H1 (cell line): ENCODE results near the gene LEPR. TPM values are rescaled to one million over a fixed set of nuclear protein-coding genes. Genes with fewer than 3 reads are reported as not detected.
A peak's percentile ranks its signal among the peaks of the same experiment; 100 is the strongest.

ENCODE experiments used
- CTCF ChIA-PET: fragments of 300-600 bp; sonication (Branson Sonifier 250); formaldehyde crosslinking; loops from one replicate; lab custom pipeline; 2021; ENCODE audit not compliant: partially characterized antibody; lab: Charles Lee
- POLR2A ChIA-PET: fragments of 300-600 bp; sonication (Branson Sonifier 250); formaldehyde crosslinking; loops from one replicate; lab custom pipeline; 2021; ENCODE audit warnings: inconsistent platforms; ENCODE audit not compliant: partially characterized antibody; lab: Charles Lee
- DNase-seq, 2 experiments: peaks; one replicate each; pipeline versions ENCODE4 v3.0.0 to v3.0.0-alpha.2; 2010 to 2022; ENCODE audit warnings: low spot score in 2 of 2, low read depth in 1 of 2, mixed read lengths in 1 of 2
- FAIRE-seq: peaks from 2 replicates; lab custom pipeline; 2011; peaks lifted over from hg19 to GRCh38; lab: Jason Lieb, UNC
- H2AFZ ChIP-seq: 2 replicates; pipeline ENCODE4 v1.8.1; 2012; ENCODE audit warnings: low read length, inconsistent platforms
- H2AK5ac ChIP-seq: 2 replicates; pipeline ENCODE4 v1.6.1; 2013; ENCODE audit warnings: low read depth, low read length
- H2BK120ac ChIP-seq: replicated peaks from 2 replicates; pipeline ENCODE3; 2013; ENCODE audit warnings: low read depth, low read length, inconsistent platforms
- H2BK12ac ChIP-seq: 2 replicates; pipeline ENCODE4 v1.6.1; 2013; ENCODE audit warnings: low read depth, low read length
- H2BK15ac ChIP-seq: 2 replicates; pipeline ENCODE4 v1.6.1; 2013; ENCODE audit warnings: low read length
- H2BK20ac ChIP-seq: 2 replicates; pipeline ENCODE4 v1.6.1; 2013; ENCODE audit warnings: low read length
- H2BK5ac ChIP-seq: 2 replicates; pipeline ENCODE4 v1.6.1; 2013; ENCODE audit warnings: low read depth, low read length
- H3K14ac ChIP-seq: 2 replicates; pipeline ENCODE4 v1.6.1; 2013; ENCODE audit warnings: inconsistent platforms; ENCODE audit not compliant: insufficient read length
- H3K18ac ChIP-seq: 2 replicates; pipeline ENCODE4 v1.6.1; 2013; ENCODE audit warnings: low read length; ENCODE audit errors: extremely low read depth
- H3K23ac ChIP-seq: 2 replicates; pipeline ENCODE4 v1.6.1; 2013; ENCODE audit warnings: inconsistent platforms; ENCODE audit not compliant: insufficient read length
- H3K23me2 ChIP-seq: 2 replicates; pipeline ENCODE4 v1.6.1; 2013; ENCODE audit warnings: low read depth, low read length
- H3K27ac ChIP-seq: 2 replicates; pipeline ENCODE4 v1.6.1; 2011; ENCODE audit warnings: low read depth, low read length, inconsistent platforms
- H3K27me3 ChIP-seq, 4 experiments: replicated peaks in 1 of 4; 1 replicate in 1 of 4; 2 replicates in 3 of 4; pipeline versions ENCODE4 v1.6.1 to v1.8.1; 2011 to 2013; ENCODE audit warnings: low read length in 3 of 4, mild to moderate bottlenecking in 3 of 4, inconsistent platforms in 2 of 4, mixed read lengths in 2 of 4, moderate library complexity in 1 of 4; ENCODE audit not compliant: control insufficient read depth in 3 of 4, insufficient read depth in 3 of 4; ENCODE audit errors: extremely low read depth in 1 of 4
- H3K36me3 ChIP-seq, 4 experiments: 2 replicates each; pipeline versions ENCODE4 v1.6.1 to v1.8.1; 2011 to 2013; ENCODE audit warnings: mild to moderate bottlenecking in 4 of 4, low read length in 3 of 4, moderate library complexity in 2 of 4, control low read depth in 1 of 4, inconsistent platforms in 1 of 4; ENCODE audit not compliant: insufficient read depth in 4 of 4, control insufficient read depth in 2 of 4
- H3K4ac ChIP-seq: replicated peaks from 2 replicates; pipeline ENCODE3; 2013; ENCODE audit warnings: low read length, low read depth, mixed read lengths, inconsistent platforms; ENCODE audit not compliant: insufficient read length
- H3K4me1 ChIP-seq, 4 experiments: replicated peaks in 1 of 4; 1 replicate in 1 of 4; 2 replicates in 3 of 4; pipeline versions ENCODE4 v1.6.1 to v1.8.1; 2011 to 2013; ENCODE audit warnings: low read length in 3 of 4, inconsistent platforms in 2 of 4, mixed read lengths in 1 of 4; ENCODE audit not compliant: insufficient read depth in 4 of 4, control insufficient read depth in 3 of 4
- H3K4me2 ChIP-seq, 2 experiments: 2 replicates each; pipeline versions ENCODE4 v1.6.1 to v1.8.1; 2011 to 2013; ENCODE audit warnings: low read depth in 2 of 2, low read length in 2 of 2, control low read depth in 1 of 2, inconsistent platforms in 1 of 2, mild to moderate bottlenecking in 1 of 2; ENCODE audit not compliant: insufficient read depth in 1 of 2
- H3K4me3 ChIP-seq, 4 experiments: fragments of 200-600, 300-600 bp in 1 of 4; sonication (generic), shearing (Covaris generic), sonication (Bioruptor Twin) in 1 of 4; 2 replicates each; pipeline versions ENCODE4 v1.5.1 to v1.8.1; 2011 to 2016; ENCODE audit warnings: low read length in 4 of 4, low read depth in 3 of 4, control low read depth in 2 of 4, inconsistent platforms in 2 of 4, mild to moderate bottlenecking in 2 of 4, mixed read lengths in 1 of 4, moderate library complexity in 1 of 4; ENCODE audit not compliant: insufficient read depth in 2 of 4; ENCODE audit errors: extremely low read depth in 1 of 4
- H3K56ac ChIP-seq: replicated peaks from 2 replicates; pipeline ENCODE3; 2013; ENCODE audit warnings: low read depth, mild to moderate bottlenecking, mixed read lengths, low read length, inconsistent platforms; ENCODE audit not compliant: insufficient read length
- H3K79me1 ChIP-seq: 2 replicates; pipeline ENCODE4 v1.6.1; 2013; ENCODE audit warnings: low read depth, low read length, control low read depth
- H3K79me2 ChIP-seq, 2 experiments: 2 replicates each; pipeline versions ENCODE4 v1.6.1 to v1.8.1; 2012 to 2013; ENCODE audit warnings: low read length in 2 of 2, mild to moderate bottlenecking in 2 of 2, inconsistent platforms in 1 of 2; ENCODE audit not compliant: insufficient read depth in 2 of 2, control insufficient read depth in 1 of 2
- H3K9ac ChIP-seq, 4 experiments: replicated peaks in 1 of 4; 1 replicate in 1 of 4; 2 replicates in 3 of 4; pipeline versions ENCODE4 v1.6.1 to v1.8.1; 2011 to 2013; ENCODE audit warnings: low read depth in 3 of 4, low read length in 3 of 4, control low read depth in 2 of 4, mild to moderate bottlenecking in 2 of 4, moderate library complexity in 2 of 4, inconsistent platforms in 1 of 4; ENCODE audit errors: extremely low read depth in 1 of 4
- H3K9me3 ChIP-seq, 2 experiments: 2 replicates each; pipeline versions ENCODE4 v1.6.1 to v1.8.1; 2012 to 2013; ENCODE audit warnings: mild to moderate bottlenecking in 2 of 2, moderate library complexity in 2 of 2, control low read depth in 1 of 2, inconsistent platforms in 1 of 2, low read depth in 1 of 2, low read length in 1 of 2, mixed read lengths in 1 of 2; ENCODE audit not compliant: insufficient read depth in 2 of 2
- H4K20me1 ChIP-seq, 2 experiments: replicated peaks in 1 of 2; 2 replicates each; pipeline versions ENCODE3 to v1.8.1; 2011 to 2013; ENCODE audit warnings: inconsistent platforms in 2 of 2, low read length in 2 of 2, mild to moderate bottlenecking in 1 of 2; ENCODE audit not compliant: insufficient read depth in 2 of 2, control insufficient read depth in 1 of 2
- H4K5ac ChIP-seq: 2 replicates; pipeline ENCODE4 v1.6.1; 2013; ENCODE audit warnings: low read length, low read depth, mixed read lengths, inconsistent platforms; ENCODE audit not compliant: insufficient read length
- H4K8ac ChIP-seq: 2 replicates; pipeline ENCODE4 v1.8.0; 2013; ENCODE audit warnings: mild to moderate bottlenecking, moderate library complexity, low read length, inconsistent platforms; ENCODE audit not compliant: insufficient read depth; ENCODE audit errors: extremely low read depth
- H4K91ac ChIP-seq: replicated peaks from 2 replicates; pipeline ENCODE3; 2013; ENCODE audit warnings: low read length, mixed read lengths, inconsistent platforms; ENCODE audit not compliant: insufficient read length
- ASH2L ChIP-seq: fragments of 200-600, 300-600 bp; sonication (generic); IDR thresholded peaks from one replicate; pipeline ENCODE4 v1.7.1; 2017; ENCODE audit warnings: low read length
- BCL11A ChIP-seq, 2 experiments: IDR thresholded peaks; one replicate each; pipeline ENCODE4 v1.6.1; 2011; ENCODE audit warnings: low read depth in 2 of 2, low read length in 2 of 2, mild to moderate bottlenecking in 2 of 2
- CHD1 ChIP-seq: IDR thresholded peaks from 2 replicates; pipeline ENCODE4 v1.6.1; 2012; ENCODE audit warnings: low read depth, low read length, improper control_type of control experiment
- HDAC6 ChIP-seq: IDR thresholded peaks from one replicate; pipeline ENCODE4 v1.7.1; 2012; ENCODE audit warnings: low read depth, mild to moderate bottlenecking, inconsistent platforms, low read length, moderate library complexity
- KDM4A ChIP-seq: IDR thresholded peaks from one replicate; pipeline ENCODE4 v1.7.1; 2012; ENCODE audit warnings: low read depth, mild to moderate bottlenecking, moderate library complexity, low read length, inconsistent platforms; ENCODE audit not compliant: severe bottlenecking
- KDM5A ChIP-seq: fragments of 200-600 bp; IDR thresholded peaks from 2 replicates; pipeline ENCODE4 v1.7.1; 2012; ENCODE audit warnings: mild to moderate bottlenecking, low read length, inconsistent platforms, mixed read lengths
- POLR2A ChIP-seq, 2 experiments: IDR thresholded peaks; 1 replicate in 1 of 2; 2 replicates in 1 of 2; pipeline ENCODE4 v1.6.1; 2011; ENCODE audit warnings: low read depth in 2 of 2, low read length in 2 of 2, mild to moderate bottlenecking in 2 of 2; ENCODE audit errors: control extremely low read depth in 1 of 2
- SRF ChIP-seq: IDR thresholded peaks from 2 replicates; pipeline ENCODE4 v1.6.1; 2011; ENCODE audit warnings: mild to moderate bottlenecking, low read depth, low read length, moderate library complexity
- WGBS, 2 experiments: shearing (Covaris generic) in 1 of 2; methylation state at CpG; one replicate each; pipeline versions ENCODE4 v1.1.6 to v1.1.7; 2013 to 2015; ENCODE audit warnings: low lambda C conversion rate in 2 of 2, mixed read lengths in 2 of 2, inconsistent platforms in 1 of 2, low coverage in 1 of 2, missing lambda C conversion rate in 1 of 2; ENCODE audit not compliant: insufficient replicate concordance in 2 of 2, insufficient coverage in 1 of 2, insufficient read length in 1 of 2; ENCODE audit errors: extremely low coverage in 1 of 2, missing lambda C conversion rate in 1 of 2; 5-methylcytosine and 5-hydroxymethylcytosine counted together
- polyA plus RNA-seq, 7 experiments: library from polyadenylated mRNA; depleted of rRNA in 3 of 7; stranded (reverse) in 5 of 7; unstranded in 2 of 7; fragments of >200 nt in 5 of 7; fragments of 200-250 nt in 2 of 7; gene quantifications; 1 replicate in 5 of 7; 2 replicates in 1 of 7; 4 replicates in 1 of 7; pipeline versions ENCODE4 v1.2.1 to v1.2.3, GENCODE V29; 2011 to 2013; ENCODE audit warnings: missing spikeins in 2 of 7, mixed read lengths in 2 of 7
- total RNA-seq: library from RNA; stranded (reverse); fragmentation: NEBNext Ultra II Directional; extraction: Animal tissue kit (Norgen Biotek cat#: 25700); gene quantifications from 2 replicates; pipeline ENCODE4 v1.2.1, GENCODE V29; 2021
- TF ChIP-seq, protein P1 (sequence below): IDR thresholded peaks from 2 replicates; pipeline ENCODE4 v1.6.1; 2011; ENCODE audit warnings: low read length, improper control_type of control experiment
- TF ChIP-seq, protein P2 (sequence below): IDR thresholded peaks from 2 replicates; pipeline ENCODE4 v1.6.1; 2012; ENCODE audit warnings: inconsistent platforms

The LEPR gene
- total and polyA plus RNA-seq, 2 of the 8 experiments (the other 6 are each of a cell fraction or from before 2014, with no cell fraction given) = 1.3 to 3.9 TPM

DNA sequence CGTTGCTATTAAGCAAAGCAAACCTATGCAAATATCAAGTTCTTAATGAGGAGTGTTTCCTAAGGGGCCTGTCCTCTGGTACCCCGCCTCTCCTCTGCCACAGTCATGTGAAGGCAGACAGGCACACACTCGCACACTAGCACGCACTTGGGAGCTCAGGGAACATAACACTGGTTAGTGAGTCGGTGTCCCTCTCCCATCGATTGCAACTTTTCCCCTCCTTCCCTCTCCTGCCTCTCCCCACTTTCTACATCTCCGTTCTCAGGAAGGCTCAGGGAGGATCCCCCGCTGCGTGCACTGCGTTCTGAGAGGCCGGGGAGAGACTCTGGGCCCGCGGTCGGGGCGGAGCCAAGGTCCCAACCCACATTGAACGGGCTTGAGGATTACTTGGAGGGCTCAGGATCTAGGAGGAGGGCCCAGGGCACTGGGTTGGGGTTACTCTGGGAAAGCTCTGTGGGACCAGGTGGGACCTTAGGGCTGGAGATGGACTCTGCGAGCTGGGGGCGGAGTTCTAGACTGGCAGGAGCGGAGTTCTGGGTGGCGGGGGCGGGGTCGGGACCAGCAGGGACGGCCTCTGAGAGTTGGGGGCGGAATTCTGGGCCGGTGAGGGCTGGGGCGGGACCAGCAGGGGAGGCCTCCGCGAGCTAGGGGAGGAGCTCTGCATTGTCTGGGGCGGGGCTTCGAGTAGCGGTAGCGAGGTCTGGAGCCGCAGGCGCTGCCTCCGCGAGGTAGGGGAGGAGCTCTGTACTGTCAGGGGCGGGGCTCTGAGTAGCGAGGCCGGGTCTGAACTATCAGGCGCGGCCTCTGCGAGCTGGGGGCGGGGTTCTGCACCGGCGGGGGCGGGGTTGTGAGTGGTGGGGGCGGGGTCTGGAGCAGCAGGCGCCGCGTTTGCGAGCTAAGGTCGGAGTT is 533 bp upstream of the LEPR start:
- H4K20me1 ChIP-seq = no peaks in the 10 kb centered on the region
- H3K9ac ChIP-seq = peak overlapping the region in 3 of 4 experiments; percentile 42 to 69 (median 47); a peak in 4 of 7 replicates
- peaks cover 6% of the 10 kb centered on the region for H3K23me2 ChIP-seq
- peaks cover 9% of the 10 kb centered on the region for H3K79me1 ChIP-seq
- FAIRE-seq (no peak), DNase-seq (peak; percentile 91 to 98)
- H3K4me1 ChIP-seq = peaks cover 0 to 18% (median 10%) of the 10 kb centered on the region in 4 experiments; a peak in 5 of 7 replicates
- peak overlapping the region; percentile 46; the same call in 1 of the 2 replicates for H3K27ac ChIP-seq
- no peak overlapping the region for H2BK12ac ChIP-seq
- H2BK120ac ChIP-seq = no peak overlapping the region
- H3K9me3 ChIP-seq = no peaks in the 10 kb centered on the region
- H2BK20ac ChIP-seq = no peak overlapping the region
- H3K4ac ChIP-seq = no peak overlapping the region
- ChIA-PET POLR2A (interaction anchor here (0.7 to 1.5 kb wide), 5 partner anchors 10 to 110 kb away, joined by 3 to 5 read pairs (median 5); partner anchors contain the start of gene DNAJC6), CTCF (interaction anchor here (0.7 to 3.6 kb wide), 8 partner anchors 10 to 272 kb away, joined by 3 to 10 read pairs (median 4); no protein-coding TSS in a partner anchor)
- peak overlapping the region; percentile 52 for H3K56ac ChIP-seq
- no peaks in the 10 kb centered on the region for H3K36me3 ChIP-seq
- peak overlapping the region; percentile 69 for H4K8ac ChIP-seq
- no peaks in the 10 kb centered on the region for H3K27me3 ChIP-seq
- H2AK5ac ChIP-seq = no peak overlapping the region
- H3K14ac ChIP-seq = no peak overlapping the region
- H3K18ac ChIP-seq = peak overlapping the region; percentile 85; the same call in 1 of the 2 replicates
- no peak overlapping the region for H2BK15ac ChIP-seq
- peak overlapping the region; percentile 81 to 94 (median 87) for H3K4me3 ChIP-seq
- 2% methylated on average over 15 of the region's 52 CpGs; no CpG with 5 or more reads in 1 of the 2 experiments for WGBS, 2 experiments
- peak overlapping the region; percentile 81 to 98 for H3K4me2 ChIP-seq
- no peak overlapping the region for H4K91ac ChIP-seq
- H2AFZ ChIP-seq = peak overlapping the region; percentile 94
- peak overlapping the region; percentile 79 for H2BK5ac ChIP-seq
- H3K79me2 ChIP-seq = peaks cover 0 to 35% of the 10 kb centered on the region in 2 experiments; a peak in 3 of 4 replicates
- H3K23ac ChIP-seq = no peak overlapping the region
- no peak overlapping the region for H4K5ac ChIP-seq
- peak; percentile 78 for TF ChIP-seq ASH2L
- peak; percentile 40 for TF ChIP-seq KDM4A
- TF ChIP-seq, protein P1, sequence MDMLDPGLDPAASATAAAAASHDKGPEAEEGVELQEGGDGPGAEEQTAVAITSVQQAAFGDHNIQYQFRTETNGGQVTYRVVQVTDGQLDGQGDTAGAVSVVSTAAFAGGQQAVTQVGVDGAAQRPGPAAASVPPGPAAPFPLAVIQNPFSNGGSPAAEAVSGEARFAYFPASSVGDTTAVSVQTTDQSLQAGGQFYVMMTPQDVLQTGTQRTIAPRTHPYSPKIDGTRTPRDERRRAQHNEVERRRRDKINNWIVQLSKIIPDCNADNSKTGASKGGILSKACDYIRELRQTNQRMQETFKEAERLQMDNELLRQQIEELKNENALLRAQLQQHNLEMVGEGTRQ = no peak
- no peak for TF ChIP-seq BCL11A (IDR thresholded peaks at IDR 0.05; ENCODE audit: low read depth in 2 of 2, low read length in 2 of 2)
- no peak for TF ChIP-seq HDAC6
- TF ChIP-seq CHD1 = no peak
- TF ChIP-seq POLR2A (IDR thresholded peaks at IDR 0.05; ENCODE audit: control extremely low read depth in 1 of 2, low read depth in 2 of 2, low read length in 2 of 2) = 0 out of 3 replicates have a peak, but pooled peaks of 1 of the 2 experiments have one; percentile 31
- TF ChIP-seq KDM5A = no peak
- TF ChIP-seq SRF = no peak
- TF ChIP-seq, protein P2, sequence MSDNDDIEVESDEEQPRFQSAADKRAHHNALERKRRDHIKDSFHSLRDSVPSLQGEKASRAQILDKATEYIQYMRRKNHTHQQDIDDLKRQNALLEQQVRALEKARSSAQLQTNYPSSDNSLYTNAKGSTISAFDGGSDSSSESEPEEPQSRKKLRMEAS = peak; percentile 19; the same call in 1 of the 2 replicates
